Vagina (tissue), 2 donors: ENCODE data around the gene PCYT2.

ENCODE experiments used
- POLR2A ChIP-seq, 2 donors: fragments of 450-650 bp; IDR thresholded peaks; one replicate each; pipeline ENCODE4 v1.6.1; 2017; ENCODE audit warnings: antibody characterized with exemption in 2 of 2, mild to moderate bottlenecking in 2 of 2, moderate library complexity in 2 of 2
- TF ChIP-seq, protein P1 (sequence below), 3 experiments: fragments of 450-650 bp in 2 of 3; fragments of 200-600 bp in 1 of 3; sonication (generic) in 1 of 3; IDR thresholded peaks; one replicate each; pipeline ENCODE4 v1.5.1; 2017 to 2019; ENCODE audit warnings: antibody characterized with exemption in 3 of 3, mild to moderate bottlenecking in 2 of 3, moderate library complexity in 2 of 3

DNA sequence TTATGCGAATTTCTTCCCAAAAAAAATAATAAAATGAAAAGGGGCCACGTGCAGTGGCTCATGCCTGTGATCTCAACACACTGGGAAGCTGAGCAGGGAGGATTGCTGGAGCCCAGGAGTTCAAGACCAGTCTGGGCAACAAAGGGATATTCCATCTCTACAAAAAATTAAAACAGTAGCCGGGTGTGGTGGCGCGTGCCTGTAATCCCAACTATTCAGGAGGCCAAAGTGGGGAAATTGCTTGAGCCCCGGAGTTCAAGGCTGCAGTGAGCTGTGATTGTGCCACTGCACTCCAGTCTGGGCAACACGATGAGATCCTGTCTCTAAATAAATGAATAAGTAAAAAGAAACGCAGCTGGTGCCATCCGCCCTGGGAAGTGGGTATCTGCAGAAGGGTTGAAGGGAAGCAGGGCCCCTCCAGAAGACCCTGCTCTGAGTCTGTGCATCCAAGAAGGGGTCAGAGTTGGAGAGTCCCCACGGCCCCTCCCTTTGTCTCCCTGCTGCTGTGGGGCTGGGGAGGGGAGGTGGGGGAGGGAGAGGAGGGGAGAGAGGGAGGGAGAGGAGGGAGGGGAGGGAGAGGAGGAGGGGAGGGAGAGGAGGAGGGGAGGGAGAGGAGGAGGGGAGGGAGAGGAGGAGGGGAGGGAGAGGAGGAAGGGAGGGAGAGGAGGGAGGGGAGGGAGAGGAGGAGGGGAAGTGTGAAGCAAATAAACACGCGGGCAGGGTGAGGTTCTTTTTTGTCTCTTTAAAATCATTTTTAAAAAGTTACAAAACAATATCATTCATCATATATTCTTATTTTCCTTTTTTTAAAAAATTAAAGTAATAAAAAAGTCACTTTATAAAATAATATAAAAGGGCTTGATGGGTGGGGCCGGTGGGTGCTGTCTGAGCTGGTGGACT, 40.8 kb upstream of the PCYT2 start:
- TF ChIP-seq POLR2A (IDR thresholded peaks at IDR 0.05) = no peak
- TF ChIP-seq, protein P1, sequence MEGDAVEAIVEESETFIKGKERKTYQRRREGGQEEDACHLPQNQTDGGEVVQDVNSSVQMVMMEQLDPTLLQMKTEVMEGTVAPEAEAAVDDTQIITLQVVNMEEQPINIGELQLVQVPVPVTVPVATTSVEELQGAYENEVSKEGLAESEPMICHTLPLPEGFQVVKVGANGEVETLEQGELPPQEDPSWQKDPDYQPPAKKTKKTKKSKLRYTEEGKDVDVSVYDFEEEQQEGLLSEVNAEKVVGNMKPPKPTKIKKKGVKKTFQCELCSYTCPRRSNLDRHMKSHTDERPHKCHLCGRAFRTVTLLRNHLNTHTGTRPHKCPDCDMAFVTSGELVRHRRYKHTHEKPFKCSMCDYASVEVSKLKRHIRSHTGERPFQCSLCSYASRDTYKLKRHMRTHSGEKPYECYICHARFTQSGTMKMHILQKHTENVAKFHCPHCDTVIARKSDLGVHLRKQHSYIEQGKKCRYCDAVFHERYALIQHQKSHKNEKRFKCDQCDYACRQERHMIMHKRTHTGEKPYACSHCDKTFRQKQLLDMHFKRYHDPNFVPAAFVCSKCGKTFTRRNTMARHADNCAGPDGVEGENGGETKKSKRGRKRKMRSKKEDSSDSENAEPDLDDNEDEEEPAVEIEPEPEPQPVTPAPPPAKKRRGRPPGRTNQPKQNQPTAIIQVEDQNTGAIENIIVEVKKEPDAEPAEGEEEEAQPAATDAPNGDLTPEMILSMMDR (IDR thresholded peaks at IDR 0.05) = no peak
